NCI-H2029 treated with DMSO at 0.1 percent for 48 hours (cell line): Measurements from ENCODE around the gene PRPSAP1.

Source experiments
- DNase-seq: peaks from one replicate; lab custom pipeline; 2025; lab: John Stamatoyannopoulos, UW

The PRPSAP1 gene, protein sequence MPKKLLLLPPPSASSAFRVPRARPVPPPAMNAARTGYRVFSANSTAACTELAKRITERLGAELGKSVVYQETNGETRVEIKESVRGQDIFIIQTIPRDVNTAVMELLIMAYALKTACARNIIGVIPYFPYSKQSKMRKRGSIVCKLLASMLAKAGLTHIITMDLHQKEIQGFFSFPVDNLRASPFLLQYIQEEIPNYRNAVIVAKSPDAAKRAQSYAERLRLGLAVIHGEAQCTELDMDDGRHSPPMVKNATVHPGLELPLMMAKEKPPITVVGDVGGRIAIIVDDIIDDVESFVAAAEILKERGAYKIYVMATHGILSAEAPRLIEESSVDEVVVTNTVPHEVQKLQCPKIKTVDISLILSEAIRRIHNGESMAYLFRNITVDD

GRCh38 chr17:76353599-76354316 lies at the start of gene PRPSAP1:
PRPSAP1 (minus strand) TSS chr17:76353916; CDS start chr17:76353703, 213 bp downstream.
- DNase-seq = peak; percentile 77

DNA sequence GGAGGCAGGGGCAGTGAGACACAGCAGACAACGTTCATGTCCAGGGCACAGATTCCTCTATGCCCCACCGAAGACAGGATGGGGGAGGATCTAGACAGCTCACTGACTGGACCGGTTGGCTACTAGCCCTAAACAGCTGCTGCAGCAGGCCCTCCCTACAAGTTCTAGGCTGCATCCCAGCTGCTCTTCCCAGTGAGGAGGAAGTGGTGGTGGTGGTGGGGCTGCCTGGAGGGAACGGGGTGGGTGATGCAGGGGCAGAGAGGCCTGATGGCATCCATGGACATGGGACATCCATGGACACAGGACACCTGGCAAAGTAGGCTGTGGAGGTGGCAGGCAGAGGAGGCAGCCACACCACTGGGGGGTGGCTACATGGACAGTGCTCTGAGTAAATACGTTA lies 49.0 kb upstream of the PRPSAP1 start:
- DNase-seq = no peak

DNA sequence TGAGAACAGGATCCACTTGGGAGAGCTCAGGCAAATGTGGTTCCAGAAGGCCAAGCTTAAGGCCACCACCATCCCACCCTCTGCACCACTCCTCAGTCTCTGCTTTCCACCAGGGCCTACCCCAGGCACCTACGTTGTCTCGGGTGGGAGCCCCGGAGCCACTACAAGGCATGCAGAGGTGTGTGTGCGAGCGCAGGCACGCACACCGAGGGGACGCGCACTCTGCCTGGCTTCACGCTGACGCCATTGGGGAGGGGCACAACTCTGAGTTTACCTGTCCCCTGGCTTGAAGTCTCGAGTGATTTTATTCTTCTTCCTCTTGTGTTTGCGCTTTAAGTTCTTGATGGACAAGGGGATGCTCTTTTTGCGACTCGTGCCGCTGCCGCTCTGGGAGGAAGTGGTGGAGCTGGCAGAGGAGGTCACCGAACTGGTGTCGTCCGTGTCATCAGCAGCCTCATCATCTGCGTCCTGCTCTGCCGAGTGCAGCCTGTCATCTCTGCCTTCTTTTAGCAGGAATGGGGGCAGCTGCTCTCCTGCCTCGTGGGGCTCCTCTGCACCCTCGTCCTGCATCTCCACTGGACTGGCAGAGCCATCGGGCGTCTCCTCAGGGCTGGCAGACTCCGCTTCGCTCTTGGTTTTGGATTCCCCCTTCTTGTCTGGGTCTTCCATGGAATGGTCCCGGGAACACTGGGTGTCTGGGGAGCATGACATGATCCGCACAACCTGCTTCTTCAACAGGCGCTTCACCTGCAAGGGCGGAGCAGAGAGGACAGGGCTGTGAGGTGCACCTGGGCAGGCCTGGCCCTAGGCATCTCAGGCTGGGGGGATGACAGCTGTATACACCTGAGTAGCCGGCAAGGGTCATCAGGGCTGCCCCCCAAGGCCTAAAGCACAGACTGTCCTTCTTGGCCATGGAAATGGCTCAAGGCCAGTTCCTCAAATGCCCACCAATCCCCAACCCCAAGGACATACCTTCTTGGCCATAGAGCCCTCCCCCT lies 45.8 kb upstream of the PRPSAP1 start:
- no peak for DNase-seq

GRCh38 chr17:76398523-76399174 lies 44.9 kb upstream of the PRPSAP1 start:
- DNase-seq = no peak

GRCh38 chr17:76397687-76398522 lies 44.2 kb upstream of the PRPSAP1 start:
- peak; percentile 23 for DNase-seq

GRCh38 chr17:76397184-76397583 lies 43.5 kb upstream of the PRPSAP1 start:
- no peak for DNase-seq

- no peak for DNase-seq
Measured at GRCh38 chr17:76395980-76396379, 42.3 kb upstream of the PRPSAP1 start.

DNA sequence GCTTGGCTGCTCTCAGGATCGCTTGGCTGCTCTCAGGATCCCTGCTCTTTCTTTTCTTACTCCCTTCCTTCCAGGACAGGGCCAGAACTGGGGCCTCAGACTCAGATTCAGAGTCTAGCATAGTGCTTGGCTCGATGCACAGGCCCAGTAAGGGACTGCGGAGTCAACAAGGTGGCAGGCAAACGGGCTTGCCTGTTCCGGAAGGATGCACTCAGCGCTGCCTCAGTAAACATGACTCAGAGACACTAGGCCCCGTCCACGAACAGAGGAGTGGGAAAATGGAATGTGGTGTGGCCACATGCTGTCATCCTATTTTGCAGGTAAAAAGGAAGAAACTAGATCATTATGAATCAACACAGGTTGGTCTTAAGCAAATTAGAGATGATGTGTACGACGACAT lies 40.5 kb upstream of the PRPSAP1 start:
- DNase-seq = no peak

GRCh38 chr17:76391200-76391715 lies 37.5 kb upstream of the PRPSAP1 start:
- DNase-seq = no peak

DNA sequence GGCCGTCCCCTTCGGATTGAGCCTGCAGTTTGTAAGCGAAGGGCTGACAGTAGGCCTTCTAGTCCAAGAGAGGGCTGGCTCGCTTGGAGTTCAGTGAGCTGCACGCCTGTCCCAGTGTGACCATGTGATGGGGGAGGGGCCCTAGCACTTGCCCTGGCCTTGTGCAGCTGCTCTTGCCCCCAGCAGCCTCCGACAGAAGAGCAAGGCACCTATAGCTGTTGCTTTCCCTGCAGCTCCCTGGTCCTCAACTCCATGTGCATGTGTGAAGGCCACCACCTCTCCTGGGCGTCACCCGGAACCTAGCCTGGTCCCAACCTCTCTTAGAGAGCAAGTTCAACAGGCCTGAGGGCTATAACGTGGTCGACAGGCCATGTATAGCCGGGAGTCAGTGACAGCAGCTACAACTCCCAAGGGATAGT lies 36.3 kb upstream of the PRPSAP1 start:
- DNase-seq = no peak

GRCh38 chr17:76388966-76389888 lies 35.5 kb upstream of the PRPSAP1 start:
- no peak for DNase-seq

DNA sequence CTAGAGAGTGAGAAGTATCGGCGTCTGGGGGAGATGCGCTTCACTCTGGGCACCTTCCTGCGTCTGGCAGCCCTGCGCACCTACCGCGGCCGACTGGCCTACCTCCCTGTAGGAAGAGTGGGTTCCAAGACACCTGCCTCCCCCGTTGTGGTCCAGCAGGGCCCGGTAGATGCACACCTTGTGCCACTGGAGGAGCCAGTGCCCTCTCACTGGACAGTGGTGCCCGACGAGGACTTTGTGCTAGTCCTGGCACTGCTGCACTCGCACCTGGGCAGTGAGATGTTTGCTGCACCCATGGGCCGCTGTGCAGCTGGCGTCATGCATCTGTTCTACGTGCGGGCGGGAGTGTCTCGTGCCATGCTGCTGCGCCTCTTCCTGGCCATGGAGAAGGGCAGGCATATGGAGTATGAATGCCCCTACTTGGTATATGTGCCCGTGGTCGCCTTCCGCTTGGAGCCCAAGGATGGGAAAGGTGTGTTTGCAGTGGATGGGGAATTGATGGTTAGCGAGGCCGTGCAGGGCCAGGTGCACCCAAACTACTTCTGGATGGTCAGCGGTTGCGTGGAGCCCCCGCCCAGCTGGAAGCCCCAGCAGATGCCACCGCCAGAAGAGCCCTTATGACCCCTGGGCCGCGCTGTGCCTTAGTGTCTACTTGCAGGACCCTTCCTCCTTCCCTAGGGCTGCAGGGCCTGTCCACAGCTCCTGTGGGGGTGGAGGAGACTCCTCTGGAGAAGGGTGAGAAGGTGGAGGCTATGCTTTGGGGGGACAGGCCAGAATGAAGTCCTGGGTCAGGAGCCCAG lies 33.5 kb upstream of the PRPSAP1 start:
- DNase-seq = no peak

- peak; percentile 21 for DNase-seq
Measured at GRCh38 chr17:76385892-76386786, 32.4 kb upstream of the PRPSAP1 start.

- no peak for DNase-seq
Measured at GRCh38 chr17:76384987-76385891, 31.5 kb upstream of the PRPSAP1 start.

DNA sequence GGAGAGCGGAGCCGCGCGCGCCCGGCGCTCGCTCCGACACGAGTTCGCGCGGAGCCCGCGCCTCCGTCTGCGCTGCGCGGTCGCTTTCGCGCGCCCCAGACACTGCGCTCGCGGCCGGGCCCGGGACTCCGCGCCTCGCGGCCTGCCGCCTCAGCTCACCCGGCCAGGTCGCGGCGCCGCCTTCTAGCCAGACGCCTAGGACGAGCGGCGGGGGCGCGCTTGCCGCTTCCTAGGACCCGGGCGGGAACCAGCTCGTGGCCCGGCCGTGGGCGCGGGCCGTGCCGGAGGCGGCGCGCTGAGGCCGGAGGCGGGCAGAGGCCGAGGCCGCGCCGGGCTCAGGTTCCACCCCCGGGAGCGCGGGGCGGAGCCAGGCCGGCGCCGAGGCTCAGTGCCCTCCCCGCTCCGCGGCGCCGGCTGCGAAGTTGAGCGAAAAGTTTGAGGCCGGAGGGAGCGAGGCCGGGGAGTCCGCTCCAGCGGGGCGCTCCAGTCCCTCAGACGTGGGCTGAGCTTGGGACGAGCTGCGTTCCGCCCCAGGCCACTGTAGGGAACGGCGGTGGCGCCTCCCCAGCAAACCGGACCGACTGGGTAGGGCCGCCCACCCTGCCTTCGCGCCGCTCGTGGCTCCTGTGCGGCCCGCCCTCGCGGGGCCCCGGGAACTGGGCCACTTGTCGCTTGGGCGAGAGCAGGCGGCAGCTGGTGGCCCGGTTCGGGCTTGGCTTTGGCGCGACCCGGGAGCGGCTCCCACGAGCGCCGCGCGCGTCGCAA lies 30.7 kb upstream of the PRPSAP1 start, which contains the start of gene SPHK1:
Gene SPHK1 (plus strand): TSS at position 388 of the 765 bp plus-strand sequence. CDS start 1,036 bp downstream, outside the sequence.
- no peak for DNase-seq
